ENCODE data around the gene CSF3R. TPM values are rescaled to one million over a fixed set of nuclear protein-coding genes. Genes with fewer than 3 reads are reported as not detected.

The CSF3R gene
- total and polyA plus RNA-seq, 9 of the 15 experiments (the other 6 are each of a cell fraction or from before 2014, with no cell fraction given), result 0.21 to 0.86 (median 0.40) TPM; not detected in 1

GRCh38 chr1:36420836-36421317, 61.8 kb downstream of the CSF3R start (continued):
- TF ChIP-seq MGA (IDR thresholded peaks at IDR 0.05) (no peak), PATZ1 (CRISPR knock-in tag; IDR thresholded peaks at IDR 0.05; ENCODE audit: borderline replicate concordance) (no peak), HOMEZ (CRISPR knock-in tag; IDR thresholded peaks at IDR 0.05) (no peak), KDM4B (IDR thresholded peaks at IDR 0.05; ENCODE audit: borderline replicate concordance in 2 of 2, low read depth in 1 of 2) (no peak), JUND (IDR thresholded peaks at IDR 0.05; ENCODE audit: borderline replicate concordance, low read depth, low read length) (peak; percentile 73; the same call in 1 of the 2 replicates), JUND (tag; IDR thresholded peaks at IDR 0.05; ENCODE audit: borderline replicate concordance, low read depth, low read length) (no peak; the same call in 2 of the 3 replicates), RAD21 (CRISPR knock-in tag; conservative IDR thresholded peaks at IDR 0.05 in 1 of 2, IDR thresholded peaks at IDR 0.05 in 1 of 2) (peak; percentile 97 to 99), PHB2 (IDR thresholded peaks at IDR 0.05; ENCODE audit: low read depth) (no peak), ELF1 (tag; IDR thresholded peaks at IDR 0.05) (no peak), TCF3 (CRISPR knock-in tag; IDR thresholded peaks at IDR 0.05) (no peak)

Measured in K562 (cell line).